Measurements from ENCODE around the gene SRMS. TPM values are rescaled to one million over a fixed set of nuclear protein-coding genes. Genes with fewer than 3 reads are reported as not detected.

Gene SRMS
- total and polyA plus RNA-seq, 10 donors: 0.07 to 1.5 (median 0.78) TPM; not detected in 2

DNA sequence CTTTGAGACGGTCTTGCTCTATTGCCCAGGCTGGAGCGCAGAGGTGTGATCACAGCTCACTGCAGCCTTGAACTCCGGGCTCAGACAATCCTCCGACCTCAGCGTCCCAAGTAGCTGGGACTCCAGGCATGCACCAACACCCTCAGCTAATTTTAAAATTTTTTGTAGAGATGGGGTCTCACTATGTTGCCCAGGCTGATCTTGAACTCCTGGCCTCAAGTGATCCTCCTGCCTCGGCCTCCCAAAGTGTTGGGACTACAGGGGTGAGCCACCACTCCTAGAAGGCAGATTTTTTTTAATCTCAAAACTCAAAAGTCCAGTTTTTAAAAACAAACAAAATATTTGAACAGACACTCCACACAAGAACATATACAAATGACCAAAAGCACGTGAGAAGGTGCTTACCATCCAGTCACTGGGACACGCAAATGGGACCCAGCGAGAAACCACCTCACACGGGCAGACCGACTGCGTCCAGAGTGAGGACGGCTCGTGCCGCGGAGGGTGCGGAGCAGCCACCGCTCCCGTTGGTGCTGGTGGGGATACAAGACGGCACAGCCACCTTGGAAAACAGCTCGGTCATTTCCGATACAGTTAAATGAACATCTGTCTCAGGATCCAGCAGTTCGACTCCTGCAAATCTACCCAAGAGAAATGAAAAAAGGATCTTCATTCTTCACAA lies 35.0 kb upstream of the SRMS start:
- Histone ChIP-seq H3K36me3 (peaks cover 0 to 10% (median 0%) of the 10 kb centered on the region in 6 donors), H3K9me3 (no peaks in the 10 kb centered on the region), H3K4me1 (peaks cover 0 to 23% (median under 1%) of the 10 kb centered on the region in 6 donors), H3K27ac (no peak overlapping the region), H3K27me3 (replicated peaks in 1 of 7) (peaks cover 0 to 16% (median 0%) of the 10 kb centered on the region in 7 donors), H3K4me3 (no peak overlapping the region)
- TF ChIP-seq POLR2AphosphoS5 (IDR thresholded peaks at IDR 0.05): no peak
- TF ChIP-seq POLR2A (IDR thresholded peaks at IDR 0.05): no peak
- TF ChIP-seq, protein P1, sequence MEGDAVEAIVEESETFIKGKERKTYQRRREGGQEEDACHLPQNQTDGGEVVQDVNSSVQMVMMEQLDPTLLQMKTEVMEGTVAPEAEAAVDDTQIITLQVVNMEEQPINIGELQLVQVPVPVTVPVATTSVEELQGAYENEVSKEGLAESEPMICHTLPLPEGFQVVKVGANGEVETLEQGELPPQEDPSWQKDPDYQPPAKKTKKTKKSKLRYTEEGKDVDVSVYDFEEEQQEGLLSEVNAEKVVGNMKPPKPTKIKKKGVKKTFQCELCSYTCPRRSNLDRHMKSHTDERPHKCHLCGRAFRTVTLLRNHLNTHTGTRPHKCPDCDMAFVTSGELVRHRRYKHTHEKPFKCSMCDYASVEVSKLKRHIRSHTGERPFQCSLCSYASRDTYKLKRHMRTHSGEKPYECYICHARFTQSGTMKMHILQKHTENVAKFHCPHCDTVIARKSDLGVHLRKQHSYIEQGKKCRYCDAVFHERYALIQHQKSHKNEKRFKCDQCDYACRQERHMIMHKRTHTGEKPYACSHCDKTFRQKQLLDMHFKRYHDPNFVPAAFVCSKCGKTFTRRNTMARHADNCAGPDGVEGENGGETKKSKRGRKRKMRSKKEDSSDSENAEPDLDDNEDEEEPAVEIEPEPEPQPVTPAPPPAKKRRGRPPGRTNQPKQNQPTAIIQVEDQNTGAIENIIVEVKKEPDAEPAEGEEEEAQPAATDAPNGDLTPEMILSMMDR (IDR thresholded peaks at IDR 0.05 in 8 of 11, conservative IDR thresholded peaks at IDR 0.05 in 3 of 11): no peak
- intact Hi-C loops (cut with DNase I; ENCODE audit: low total_unique reads): no loop called here
- WGBS, 5 donors: 88 to 93% (median 91%) methylated on average over 23 of the region's 23 CpGs
- no peak for DNase-seq

- 54 to 64% (median 56%) methylated on average over 8 to 12 of the region's 12 CpGs for WGBS, 5 donors
- Histone ChIP-seq H3K9me3 (no peaks in the 10 kb centered on the region), H3K4me1 (peaks cover 0 to 11% (median 0%) of the 10 kb centered on the region in 6 donors), H3K27me3 (replicated peaks in 1 of 7) (peaks cover 0 to 22% (median 0%) of the 10 kb centered on the region in 7 donors), H3K27ac (no peak overlapping the region), H3K36me3 (no peaks in the 10 kb centered on the region), H3K4me3 (no peak overlapping the region)
- peak; percentile 86 for DNase-seq
- TF ChIP-seq, protein P1 (IDR thresholded peaks at IDR 0.05 in 8 of 11, conservative IDR thresholded peaks at IDR 0.05 in 3 of 11): peak in 10 of 11 experiments; percentile 6 to 61 (median 33)
- TF ChIP-seq POLR2A (IDR thresholded peaks at IDR 0.05) (no peak), POLR2AphosphoS5 (IDR thresholded peaks at IDR 0.05) (no peak)
- intact Hi-C loops (cut with DNase I; ENCODE audit: low total_unique reads): no loop called here
These were observed 33.4 kb upstream of the SRMS start for GRCh38 chr20:63580796-63581461.

- Histone ChIP-seq H3K4me3 (no peak overlapping the region), H3K27ac (no peak overlapping the region), H3K4me1 (peaks cover 5 to 22% (median 11%) of the 10 kb centered on the region in 6 donors), H3K9me3 (no peaks in the 10 kb centered on the region), H3K27me3 (replicated peaks in 1 of 7) (peaks cover 0 to 32% (median 0%) of the 10 kb centered on the region in 7 donors), H3K36me3 (no peaks in the 10 kb centered on the region)
- intact Hi-C loops (cut with DNase I; ENCODE audit: low total_unique reads): no loop called here
- 68 to 80% (median 76%) methylated on average over 18 to 19 of the region's 19 CpGs for WGBS, 5 donors
- no peak for DNase-seq
- no peak for TF ChIP-seq POLR2A (IDR thresholded peaks at IDR 0.05)
- TF ChIP-seq, protein P1 (IDR thresholded peaks at IDR 0.05 in 8 of 11, conservative IDR thresholded peaks at IDR 0.05 in 3 of 11): no peak
These were observed 31.6 kb upstream of the SRMS start for GRCh38 chr20:63579017-63579694.

All from spleen (tissue), 11 donors.